Esophagus muscularis mucosa (tissue), 3 donors: ENCODE results near the gene HSD17B14.
"Not testable (repeated sequence)": the region's sequence is repeated elsewhere in the genome, so short reads cannot be mapped to it uniquely, and the experiment has no call there.

ENCODE experiments used
- CTCF ChIP-seq, 3 experiments: fragments of 200-600 bp in 2 of 3; fragments of 450-650 bp in 1 of 3; sonication (generic) in 2 of 3; IDR thresholded peaks; one replicate each; pipeline ENCODE4 v1.5.1; 2017 to 2019; ENCODE audit warnings: antibody characterized with exemption in 3 of 3, mild to moderate bottlenecking in 2 of 3, moderate library complexity in 1 of 3
- POLR2AphosphoS5 ChIP-seq, 2 donors: sonication (generic); formaldehyde crosslinking; IDR thresholded peaks; one replicate each; pipeline ENCODE4 v1.6.1; 2017; ENCODE audit warnings: antibody characterized with exemption in 2 of 2

GRCh38 chr19:48787331-48787730 lies 49.0 kb downstream of the HSD17B14 start:
- TF ChIP-seq CTCF, POLR2AphosphoS5 (IDR thresholded peaks at IDR 0.05): not testable (repeated sequence)
